ENCODE data around the gene LRRC8E. TPM values are rescaled to one million over a fixed set of nuclear protein-coding genes. Genes with fewer than 3 reads are reported as not detected.

The LRRC8E gene
- total RNA-seq, 1 experiment from 2014 or later: 3.0 TPM

GRCh38 chr19:7914099-7914498 is 25.8 kb downstream of the LRRC8E start (continued):
- TF ChIP-seq STAT6 (CRISPR knock-in tag; conservative IDR thresholded peaks at IDR 0.05; ENCODE audit: low read depth) (no peak), PREB (CRISPR knock-in tag; IDR thresholded peaks at IDR 0.05; ENCODE audit: borderline replicate concordance) (no peak), TP53 (CRISPR knock-in tag; IDR thresholded peaks at IDR 0.05) (no peak), ZNF423 (CRISPR knock-in tag; IDR thresholded peaks at IDR 0.05) (no peak), MXD4 (CRISPR knock-in tag; IDR thresholded peaks at IDR 0.05; ENCODE audit: borderline replicate concordance) (no peak), ZMAT4 (CRISPR knock-in tag; IDR thresholded peaks at IDR 0.05) (no peak), ZNF317 (CRISPR knock-in tag; IDR thresholded peaks at IDR 0.05; ENCODE audit: borderline replicate concordance, low read depth) (no peak), HMGA2 (CRISPR knock-in tag; IDR thresholded peaks at IDR 0.05) (no peak), PRDM15 (CRISPR knock-in tag; IDR thresholded peaks at IDR 0.05) (no peak), ATF6 (CRISPR knock-in tag; IDR thresholded peaks at IDR 0.05) (no peak)

- H3K4me1 Mint-ChIP-seq: peaks cover 4% of the 10 kb centered on the region
- CTCF ChIA-PET: interaction anchor here (0.6 to 2.5 kb wide), 4 partner anchors 26 to 61 kb away, joined by 3 to 7 read pairs (median 4); partner anchors contain the start of gene LRRC8E
- POLR2A ChIA-PET: interaction anchor here (1.5 kb wide), 1 partner anchor 13 kb away, joined by 3 read pairs; no protein-coding TSS in a partner anchor
- H3K36me3 Mint-ChIP-seq: peaks cover 11% of the 10 kb centered on the region
- H3K27ac Mint-ChIP-seq: no peak within 1 kb of the TSS
- H3K4me3 Mint-ChIP-seq: peak within 1 kb of the TSS; percentile 58
- H3K9me3 Mint-ChIP-seq: no peaks in the 10 kb centered on the region
- DNase-seq (ENCODE audit: low spot score) (no peak), ATAC-seq (no peak)
- H3K27me3 Mint-ChIP-seq (ENCODE audit: low read depth): peaks cover 51% of the 10 kb centered on the region
- TF ChIP-seq ZNF263 (CRISPR knock-in tag; IDR thresholded peaks at IDR 0.05; ENCODE audit: low read depth): no peak
- TF ChIP-seq TP53 (CRISPR knock-in tag; IDR thresholded peaks at IDR 0.05): no peak
- no peak for TF ChIP-seq ZSCAN18 (CRISPR knock-in tag; IDR thresholded peaks at IDR 0.05)
- no peak for TF ChIP-seq ATF6 (CRISPR knock-in tag; IDR thresholded peaks at IDR 0.05)
- TF ChIP-seq PREB (CRISPR knock-in tag; IDR thresholded peaks at IDR 0.05; ENCODE audit: borderline replicate concordance): no peak
- TF ChIP-seq ZNF416 (CRISPR knock-in tag; IDR thresholded peaks at IDR 0.05): no peak
- TF ChIP-seq ARID4B (CRISPR knock-in tag; IDR thresholded peaks at IDR 0.05; ENCODE audit: borderline replicate concordance): no peak
Observed at GRCh38 chr19:7914598-7915045, 26.3 kb downstream of the LRRC8E start, which contains the start of gene TGFBR3L. Gene TGFBR3L (plus strand): TSS chr19:7914830.

All from WTC11 (cell line).